Kasumi-1 (cell line): ENCODE data around the gene PHF14.
A peak's percentile ranks its signal among the peaks of the same experiment; 100 is the strongest.
"Not testable (repeated sequence)": the region's sequence is repeated elsewhere in the genome, so short reads cannot be mapped to it uniquely, and the experiment has no call there.

ENCODE experiments used
- DNase-seq, 2 experiments: peaks; one replicate each; lab custom pipeline; 2025; lab: John Stamatoyannopoulos, UW

PHF14 gene

DNA sequence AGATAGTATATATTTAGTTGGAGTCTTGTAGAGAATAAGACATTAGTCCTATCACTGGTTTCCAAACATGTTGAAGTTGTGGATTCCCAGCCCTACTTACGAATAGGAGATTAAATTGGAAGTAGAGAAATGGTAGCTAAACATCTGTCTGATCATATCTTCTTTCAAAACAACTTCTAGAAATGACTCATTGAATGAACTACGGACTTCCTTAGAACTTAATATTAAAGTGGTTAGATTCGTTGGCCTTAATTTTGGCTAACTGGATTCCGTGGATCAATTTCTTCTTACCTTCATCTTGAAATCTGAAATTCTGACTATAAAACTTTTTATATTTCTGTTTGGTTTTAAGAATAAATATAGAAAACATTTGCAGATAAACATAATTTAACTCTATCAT lies 3.4 kb downstream of the PHF14 start:
- no peak for DNase-seq

DNA sequence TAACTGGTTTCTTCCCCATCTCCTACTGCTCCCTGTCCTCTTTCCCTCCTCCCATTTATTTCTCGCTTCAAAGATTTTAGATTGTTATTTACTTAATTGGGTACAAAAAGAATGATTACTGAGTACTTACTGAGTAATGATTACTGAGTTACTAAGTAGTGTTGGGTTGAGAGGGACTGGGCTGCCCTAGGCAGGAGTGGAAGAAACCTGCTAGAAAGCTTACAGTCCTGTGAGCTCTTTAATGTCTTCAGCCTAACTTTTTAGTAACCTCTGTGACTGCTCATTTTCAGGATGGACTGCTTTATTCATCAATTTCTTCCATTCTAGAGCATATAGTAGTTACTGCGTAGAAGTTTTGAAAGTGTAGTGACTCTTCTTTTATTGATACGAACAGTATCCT lies 7.6 kb downstream of the PHF14 start:
- no peak for DNase-seq

DNA sequence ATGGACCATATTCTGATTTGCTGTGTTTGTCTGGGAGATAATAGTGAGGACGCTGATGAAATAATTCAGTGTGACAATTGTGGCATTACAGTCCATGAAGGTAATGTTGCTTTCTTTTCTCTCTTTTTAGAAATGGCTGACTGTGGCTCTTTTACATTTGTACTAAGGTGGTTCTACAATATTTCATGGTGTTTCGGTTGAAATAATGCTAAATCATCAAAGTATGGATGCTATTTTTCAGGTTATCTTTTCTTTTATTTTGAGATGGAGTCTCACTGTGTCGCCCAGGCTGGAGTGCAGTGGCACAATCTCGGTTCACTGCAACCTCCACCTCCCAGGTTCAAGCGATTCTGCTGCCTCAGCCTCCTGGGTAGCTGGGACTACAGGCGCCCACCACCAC lies 17.1 kb downstream of the PHF14 start:
- not testable (repeated sequence) for DNase-seq

DNA sequence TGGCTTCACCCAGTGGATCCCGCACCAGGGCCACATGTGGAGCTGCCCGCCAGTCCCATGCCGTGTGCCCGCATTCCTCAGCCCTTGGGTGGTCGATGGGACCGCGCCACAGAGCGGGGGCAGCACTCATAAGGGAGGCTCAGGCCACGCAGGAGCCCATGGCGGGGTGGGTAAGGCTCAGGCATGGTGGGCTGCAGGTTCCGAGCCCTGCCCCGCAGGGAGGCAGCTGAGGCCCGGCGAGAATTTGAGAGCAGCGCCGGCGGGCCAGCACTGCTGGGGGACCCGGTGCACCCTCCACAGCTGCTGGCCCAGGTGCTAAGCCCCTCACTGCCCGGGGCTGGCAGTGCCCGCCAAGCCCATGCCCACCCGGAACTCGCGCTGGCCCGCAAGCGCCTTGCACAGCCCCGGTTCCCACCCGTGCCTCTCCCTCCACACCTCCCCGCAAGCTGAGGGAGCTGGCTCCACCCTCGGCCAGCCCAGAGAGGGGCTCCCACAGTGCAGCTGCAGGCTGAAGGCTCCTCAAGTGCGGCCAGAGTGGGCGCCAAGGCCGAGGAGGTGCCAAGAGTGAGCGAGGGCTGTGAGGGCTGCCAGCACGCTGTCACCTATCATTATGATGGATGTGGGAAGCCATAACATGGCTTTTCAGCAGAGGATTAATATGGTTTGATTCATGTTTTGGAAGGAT lies 22.0 kb downstream of the PHF14 start:
- DNase-seq = not testable (repeated sequence)

DNA sequence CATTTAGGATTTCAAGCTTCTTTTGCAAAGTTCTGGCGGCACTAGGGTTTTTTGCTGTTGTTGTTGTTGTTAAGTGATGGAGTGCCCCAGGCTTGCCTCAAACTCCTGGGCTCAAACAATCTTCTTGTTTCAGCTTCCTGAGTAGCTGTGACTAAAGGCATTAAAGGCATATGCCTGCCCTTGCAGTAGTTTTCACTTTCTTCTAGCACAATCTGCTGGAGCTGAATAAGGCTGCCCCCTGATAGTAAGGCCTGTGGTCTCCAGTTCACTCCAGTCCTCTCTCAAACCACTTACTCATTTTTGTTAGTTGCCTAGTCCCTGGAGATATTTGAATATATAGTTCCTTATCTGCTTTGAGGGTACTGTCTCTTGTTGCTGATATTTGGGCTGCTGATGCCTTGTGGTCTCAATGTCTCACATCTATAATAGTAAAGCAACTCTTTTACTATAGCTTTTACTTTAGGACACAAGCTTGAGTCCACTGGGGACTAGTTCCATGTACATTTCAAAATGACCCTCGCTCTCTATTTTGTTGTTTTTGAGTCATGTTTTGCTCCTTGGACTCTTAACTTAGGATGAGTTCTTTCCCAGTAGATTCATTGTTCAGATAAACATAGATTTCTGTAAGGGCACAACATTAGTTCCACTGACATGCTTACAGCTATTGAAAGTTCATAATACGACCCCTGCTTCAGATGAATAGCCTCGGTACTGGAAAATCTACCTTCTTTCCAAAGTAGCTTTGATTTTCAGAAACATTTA lies 25.5 kb downstream of the PHF14 start:
- DNase-seq = no peak

DNA sequence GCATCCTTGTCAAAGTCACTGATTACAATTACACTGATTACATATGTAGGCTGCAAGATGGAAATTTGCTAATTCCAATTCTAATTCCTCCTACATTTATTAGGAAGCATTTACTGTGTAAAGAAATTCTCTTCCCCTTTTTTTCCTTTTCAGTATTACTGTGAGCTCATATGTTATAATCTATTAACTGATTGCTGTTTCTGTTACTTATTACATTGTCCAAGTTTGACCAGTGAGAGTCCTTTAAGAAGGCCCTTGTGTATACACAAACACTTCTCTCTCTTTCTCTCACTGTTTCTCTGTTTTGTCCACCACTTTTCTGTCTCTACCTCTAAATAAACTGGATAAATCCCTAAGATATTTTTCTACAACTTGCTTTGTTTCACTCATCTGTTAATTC lies 31.5 kb downstream of the PHF14 start:
- no peak for DNase-seq

DNA sequence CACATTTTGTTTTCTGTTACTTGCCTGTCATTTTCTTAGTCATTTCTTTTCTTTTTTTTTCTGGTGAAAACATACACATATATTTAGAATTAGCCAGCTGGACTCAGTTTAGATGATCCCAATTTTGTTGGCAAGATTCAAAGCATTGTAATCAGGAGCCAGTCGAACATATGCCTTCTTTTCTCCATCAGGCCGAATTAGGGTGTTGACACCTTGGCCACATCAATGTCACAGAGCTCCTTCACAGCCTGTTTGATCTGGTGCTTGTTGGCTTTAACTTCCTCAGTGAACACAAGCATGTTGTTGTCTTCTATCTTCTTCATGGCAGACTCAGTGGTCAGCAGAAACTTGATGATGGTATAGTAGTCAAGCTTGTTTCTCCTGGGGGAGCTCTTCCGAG lies 32.6 kb downstream of the PHF14 start:
- no peak for DNase-seq

DNA sequence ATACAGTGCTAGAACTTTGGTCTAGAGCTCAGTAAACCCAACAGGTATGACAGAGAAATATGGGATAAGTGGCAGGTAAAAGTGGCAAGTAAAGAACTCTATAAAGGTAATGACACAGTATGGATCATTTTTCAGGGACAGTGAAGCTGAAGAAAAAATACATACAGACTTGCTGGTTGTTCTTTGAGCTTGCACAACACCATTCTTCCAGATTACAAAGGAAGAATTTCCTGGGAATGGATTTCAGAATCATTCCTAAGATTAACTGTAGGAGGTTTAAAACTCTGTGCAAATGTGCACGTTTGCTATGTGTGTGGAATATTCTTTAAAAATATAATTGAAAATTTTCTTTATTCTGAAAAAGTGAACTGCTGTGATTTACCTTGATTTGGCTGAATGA lies 36.0 kb downstream of the PHF14 start:
- DNase-seq = no peak

DNA sequence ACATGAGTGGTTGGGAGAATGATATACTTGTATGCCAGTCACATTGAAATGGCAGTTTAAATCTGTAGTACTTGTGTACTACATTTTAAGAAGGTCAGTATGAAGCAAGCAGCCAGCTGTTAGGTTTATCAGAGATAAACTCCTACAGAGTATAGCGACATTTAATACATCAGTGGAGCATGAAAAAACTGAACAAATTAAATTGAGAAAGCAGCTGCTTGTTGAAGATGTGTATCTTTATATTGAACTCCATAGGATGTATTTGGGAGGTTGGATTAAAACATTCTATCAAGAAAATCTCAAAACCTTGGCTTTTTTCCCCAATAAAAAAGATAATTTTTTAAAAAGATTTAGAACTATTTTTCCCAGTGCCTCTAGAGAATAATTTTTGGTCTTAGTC lies 47.8 kb downstream of the PHF14 start:
- DNase-seq = no peak

DNA sequence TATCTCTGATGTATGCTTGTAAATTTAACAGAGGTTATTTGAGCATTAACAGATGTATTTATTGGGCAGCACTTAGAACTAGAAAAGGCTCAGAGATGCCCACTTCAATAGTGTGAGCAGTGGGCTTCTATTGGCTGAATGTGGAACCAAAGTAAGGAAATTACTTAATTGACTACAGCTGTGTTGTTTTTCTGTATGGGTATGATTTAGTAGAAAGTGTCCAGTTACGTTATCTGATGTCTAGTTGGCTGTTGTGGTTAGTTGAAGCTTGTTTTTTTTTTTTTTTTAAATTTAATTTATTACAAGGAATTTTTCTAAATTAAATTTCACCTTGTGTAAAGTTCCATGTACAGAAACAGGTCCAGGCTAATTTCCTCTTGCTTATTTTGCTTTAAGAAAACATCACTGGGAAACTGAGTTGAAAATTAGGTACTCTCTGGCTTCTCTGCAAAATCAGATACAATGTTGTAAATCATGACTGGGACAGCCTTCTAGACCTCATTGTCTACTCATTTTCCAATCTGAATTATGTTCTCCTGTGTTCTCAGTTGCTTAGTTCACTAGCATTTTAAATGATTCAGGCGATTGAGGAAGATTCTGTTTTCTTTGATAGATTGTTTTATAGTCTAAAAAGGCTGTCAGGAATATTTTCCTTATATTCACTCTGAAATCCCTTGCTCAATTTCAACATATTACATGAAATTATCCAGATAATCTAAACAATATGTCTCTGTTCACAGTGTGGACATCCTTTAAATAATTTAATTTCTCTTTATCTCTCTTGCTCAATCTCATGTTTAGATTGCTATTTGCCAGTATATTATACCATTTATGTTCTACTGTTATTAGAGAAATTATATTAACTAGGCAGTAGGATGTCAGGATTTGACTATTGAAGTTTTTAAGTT lies 53.0 kb downstream of the PHF14 start:
- DNase-seq = no peak

DNA sequence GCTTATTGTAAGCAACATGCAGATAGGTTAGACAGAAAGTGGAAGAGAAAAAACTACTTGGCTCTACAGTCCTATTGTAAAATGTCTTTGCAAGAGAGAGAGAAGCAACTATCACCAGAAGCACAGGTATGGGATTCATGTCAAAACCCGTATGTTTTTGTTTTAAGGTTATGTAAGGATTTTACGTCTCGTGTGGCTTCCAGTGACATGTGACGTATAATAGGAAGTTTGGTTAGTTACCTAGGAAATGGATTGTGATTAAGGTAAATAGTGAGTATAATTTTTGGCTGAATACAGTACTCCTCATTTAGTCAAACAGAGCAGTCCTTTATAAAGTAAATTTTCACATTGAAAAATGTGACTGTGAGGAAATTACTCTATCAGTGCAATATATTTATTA lies 62.0 kb downstream of the PHF14 start:
- DNase-seq = no peak

DNA sequence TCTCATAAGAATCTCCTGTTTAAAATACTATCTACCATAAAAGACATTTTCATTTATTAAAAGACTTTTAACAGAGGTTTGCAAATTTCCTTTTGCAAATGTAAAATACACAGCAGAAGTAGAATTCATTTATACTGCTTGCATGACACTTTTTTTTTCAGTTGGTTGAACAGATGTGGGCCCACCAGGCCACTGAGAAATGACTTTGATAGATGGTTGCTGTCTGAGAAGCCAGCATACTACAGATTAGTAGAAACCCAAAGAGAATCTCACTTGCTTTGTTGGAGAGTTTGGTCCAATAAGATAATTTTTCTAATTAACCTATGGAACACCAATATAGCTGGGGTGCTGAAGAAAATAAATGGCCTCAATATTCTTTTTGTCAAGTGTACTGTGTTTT lies 66.3 kb downstream of the PHF14 start:
- DNase-seq = no peak

DNA sequence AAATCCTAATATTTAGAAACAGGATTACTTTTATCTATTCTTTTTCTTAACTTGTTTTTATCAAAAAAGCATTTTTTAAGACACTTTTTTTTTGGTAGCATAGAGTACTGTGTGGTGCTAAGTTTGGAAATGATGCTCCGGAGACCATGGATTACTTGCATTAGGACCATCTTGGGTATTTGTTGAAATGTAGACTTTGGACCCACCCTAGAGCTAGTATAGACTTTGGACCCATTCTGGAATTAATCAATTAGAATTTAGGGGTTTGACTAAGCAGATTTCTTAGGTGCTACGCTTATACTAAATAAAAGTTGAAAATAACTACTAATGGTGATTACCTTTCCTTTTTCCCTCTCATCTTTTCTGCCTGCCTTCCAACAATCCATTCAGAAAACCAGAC lies 80.4 kb downstream of the PHF14 start:
- DNase-seq = no peak

DNA sequence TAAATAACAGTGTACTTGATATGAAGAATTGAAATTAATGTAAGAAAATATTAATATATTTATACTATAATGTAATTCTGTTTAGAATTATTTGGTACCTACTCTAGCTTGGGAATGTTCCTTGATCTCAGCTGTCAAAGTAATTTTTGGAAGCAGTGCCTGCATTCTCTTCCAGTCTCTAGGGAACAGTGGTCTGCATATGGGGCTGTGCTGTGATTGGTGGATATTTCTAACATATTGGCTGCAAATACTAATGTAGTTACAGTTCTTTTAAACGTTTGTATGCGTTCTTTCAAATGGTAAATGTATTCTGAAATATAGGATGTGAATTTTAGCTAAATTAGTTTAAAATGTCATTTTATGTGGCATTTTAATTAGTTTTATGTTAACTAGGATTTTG lies 87.2 kb downstream of the PHF14 start:
- DNase-seq = no peak

DNA sequence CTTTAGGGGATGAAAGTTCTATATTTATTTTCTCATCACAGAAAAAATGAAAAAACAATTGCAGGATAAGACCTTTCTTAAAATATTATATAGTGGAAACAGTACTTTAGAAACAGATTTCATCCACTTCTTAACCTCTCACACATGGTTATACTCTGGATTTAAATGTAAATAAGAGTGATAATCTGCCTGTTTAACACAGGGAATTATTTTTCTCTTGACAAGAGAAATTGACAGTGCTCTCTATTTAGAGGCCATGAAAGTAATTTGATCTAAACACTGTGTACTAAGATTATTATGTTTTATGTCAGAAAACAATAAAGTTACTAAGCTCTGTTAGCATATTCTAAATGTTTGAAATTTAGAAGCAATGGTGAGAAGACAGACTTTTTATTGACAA lies 88.4 kb downstream of the PHF14 start:
- no peak for DNase-seq

DNA sequence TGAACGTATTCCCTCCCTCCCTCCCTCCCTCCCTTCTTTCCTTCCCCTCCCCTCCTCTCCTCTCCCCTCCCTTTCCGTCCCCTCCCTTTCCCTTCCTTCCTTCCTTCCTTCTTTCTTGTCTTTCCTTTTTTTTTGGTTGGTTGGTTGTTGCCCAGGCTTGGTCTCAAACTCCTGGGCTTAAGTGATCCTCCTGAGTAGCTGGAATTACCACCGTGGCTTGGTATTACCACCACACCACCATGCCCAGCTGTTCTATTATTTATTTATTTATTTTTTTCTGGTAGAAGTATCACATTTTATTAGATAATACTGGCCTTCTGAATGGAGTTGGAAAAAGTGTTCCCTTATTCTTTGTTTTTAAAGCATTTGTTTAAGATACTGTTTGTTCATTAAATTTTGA lies 95.9 kb downstream of the PHF14 start:
- no peak for DNase-seq

DNA sequence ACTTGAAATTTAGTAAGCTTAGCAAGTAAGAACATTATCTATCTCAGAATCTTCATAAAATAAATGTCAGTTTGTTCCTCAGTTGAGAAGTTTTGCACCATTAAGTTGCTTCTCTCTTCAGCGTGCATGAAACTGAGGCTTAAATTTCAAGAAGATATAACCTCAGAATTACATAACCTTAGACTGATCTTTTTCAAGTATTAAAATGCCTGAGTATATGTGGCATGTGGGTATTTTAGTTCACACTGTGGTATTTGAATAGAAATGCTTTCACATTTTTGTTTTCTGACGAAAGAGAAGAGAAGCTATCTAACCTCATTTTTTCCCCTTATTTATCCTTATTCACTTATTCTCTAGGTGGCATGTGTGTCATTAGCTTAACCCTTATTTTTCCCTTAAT lies 104.1 kb downstream of the PHF14 start:
- no peak for DNase-seq

DNA sequence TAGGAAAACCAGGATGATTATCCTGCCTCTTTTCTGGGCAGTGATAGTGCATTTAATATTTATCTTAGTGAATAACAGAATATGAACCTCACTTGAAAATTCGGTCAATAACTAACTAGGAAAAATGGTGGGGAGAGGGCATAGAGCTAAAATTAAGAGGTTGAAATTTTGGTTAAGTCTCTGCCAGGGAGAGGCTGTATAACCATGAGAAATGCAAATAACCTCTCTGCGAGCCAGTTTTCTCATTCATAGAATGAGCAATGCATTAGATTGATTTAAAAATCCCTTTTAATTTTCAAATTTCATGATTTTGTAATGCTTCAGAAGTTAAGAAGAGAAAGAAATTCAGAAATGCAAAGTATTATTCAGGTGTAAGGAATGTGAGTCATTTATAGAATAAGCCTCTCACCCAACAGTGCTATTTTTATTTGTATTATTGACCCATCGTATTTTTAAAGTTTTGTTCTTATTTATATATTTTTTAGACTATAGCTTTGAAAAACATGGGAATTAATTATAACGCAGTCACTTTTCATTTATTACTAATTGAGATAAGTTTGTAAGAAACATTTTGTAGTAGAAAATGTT lies 104.7 kb downstream of the PHF14 start:
- DNase-seq = no peak

DNA sequence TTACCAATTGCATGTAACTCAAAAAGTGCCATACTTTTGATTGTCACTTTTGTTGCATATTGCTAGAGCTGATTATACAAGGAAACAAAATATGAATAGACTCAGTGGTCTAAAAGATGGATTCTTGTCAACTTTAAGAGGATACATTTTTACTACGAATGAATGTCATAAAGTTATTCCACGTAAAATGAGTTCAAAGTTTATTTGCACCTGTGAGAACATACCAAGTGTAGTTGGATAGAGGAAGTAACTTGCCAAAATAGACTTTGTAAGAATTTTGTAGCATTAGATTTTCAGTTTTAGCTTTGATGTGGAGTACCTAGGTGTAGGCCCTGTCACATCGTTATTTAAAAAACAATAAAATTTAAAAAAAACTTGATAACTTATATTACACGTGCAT lies 106.2 kb downstream of the PHF14 start:
- no peak for DNase-seq

DNA sequence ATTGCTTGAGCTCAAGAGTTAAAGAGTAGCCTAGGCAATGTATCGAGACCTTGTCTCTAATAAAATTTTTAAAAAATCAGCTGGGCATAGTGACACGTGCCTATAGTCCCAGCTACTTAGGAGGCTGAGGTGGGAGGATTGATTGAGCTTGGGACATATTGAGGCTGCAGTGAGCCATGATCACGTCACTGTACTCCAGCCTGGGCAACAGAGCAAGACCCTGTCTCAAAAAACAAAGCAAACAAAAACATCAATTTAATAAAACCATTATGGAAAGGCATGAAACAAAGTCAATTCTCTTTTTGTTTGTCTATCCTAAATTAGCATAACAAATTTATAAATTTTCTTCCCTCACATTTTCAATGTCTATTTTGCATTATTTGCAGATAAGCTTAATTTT lies 108.4 kb downstream of the PHF14 start:
- DNase-seq = no peak

DNA sequence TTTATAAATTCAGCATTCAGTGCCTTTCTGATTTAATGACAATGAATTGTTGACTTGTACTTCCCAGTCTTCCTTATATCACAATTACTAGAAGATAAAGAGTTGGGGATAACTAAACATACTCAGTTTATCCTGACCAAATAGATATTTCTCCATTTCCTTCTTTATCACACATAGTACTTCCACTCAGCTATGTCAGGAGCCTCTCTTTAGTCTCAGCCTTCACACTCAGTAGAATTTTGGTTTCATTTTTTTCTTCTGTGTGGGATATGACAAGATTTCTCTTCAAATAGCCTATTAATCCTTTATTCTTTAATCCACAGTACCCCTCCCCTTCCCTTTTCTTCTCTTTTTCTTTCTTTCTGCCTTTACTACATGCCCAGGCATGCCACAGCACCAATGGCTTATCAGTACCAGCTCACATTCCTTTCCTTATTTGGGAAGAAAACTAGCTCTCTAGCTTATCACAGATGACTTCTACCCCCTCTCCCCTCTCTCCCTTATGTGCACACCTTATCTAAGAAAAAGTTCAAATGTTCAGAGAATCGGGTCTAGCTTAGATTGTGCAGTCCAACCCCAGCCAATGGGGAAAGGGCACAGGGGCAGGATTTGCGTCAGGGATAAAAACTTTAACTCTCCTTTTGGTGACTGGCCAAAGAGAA lies 109.0 kb downstream of the PHF14 start:
- DNase-seq = peak in 1 of 2 experiments; percentile 0

DNA sequence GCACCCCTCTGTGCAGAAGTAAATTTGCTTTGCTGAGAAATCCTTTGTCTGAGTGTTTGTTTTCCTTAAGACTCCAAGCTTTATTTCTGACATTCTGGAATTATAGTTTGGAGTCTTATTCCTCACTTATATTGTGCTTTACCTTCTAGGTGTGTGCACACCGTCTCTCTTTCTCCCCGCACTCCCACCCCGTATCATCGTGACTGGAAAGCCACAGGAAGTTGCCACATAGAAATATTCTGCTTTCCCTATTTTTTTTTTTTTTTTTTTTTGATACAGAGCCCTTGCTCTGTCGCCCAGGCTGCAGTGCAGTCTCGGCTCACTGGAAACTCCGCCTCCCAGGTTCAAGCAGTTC lies 109.5 kb downstream of the PHF14 start:
- DNase-seq = no peak
